ENCODE measurements around the gene ZNF19. TPM values are rescaled to one million over a fixed set of nuclear protein-coding genes. Genes with fewer than 3 reads are reported as not detected.
A peak's percentile ranks its signal among the peaks of the same experiment; 100 is the strongest.

ZNF19 gene
- total and polyA plus RNA-seq, 2 donors (not counting 3 experiments of a cell fraction or from before 2014, with no cell fraction given) = 0.98 to 2.6 TPM

DNA sequence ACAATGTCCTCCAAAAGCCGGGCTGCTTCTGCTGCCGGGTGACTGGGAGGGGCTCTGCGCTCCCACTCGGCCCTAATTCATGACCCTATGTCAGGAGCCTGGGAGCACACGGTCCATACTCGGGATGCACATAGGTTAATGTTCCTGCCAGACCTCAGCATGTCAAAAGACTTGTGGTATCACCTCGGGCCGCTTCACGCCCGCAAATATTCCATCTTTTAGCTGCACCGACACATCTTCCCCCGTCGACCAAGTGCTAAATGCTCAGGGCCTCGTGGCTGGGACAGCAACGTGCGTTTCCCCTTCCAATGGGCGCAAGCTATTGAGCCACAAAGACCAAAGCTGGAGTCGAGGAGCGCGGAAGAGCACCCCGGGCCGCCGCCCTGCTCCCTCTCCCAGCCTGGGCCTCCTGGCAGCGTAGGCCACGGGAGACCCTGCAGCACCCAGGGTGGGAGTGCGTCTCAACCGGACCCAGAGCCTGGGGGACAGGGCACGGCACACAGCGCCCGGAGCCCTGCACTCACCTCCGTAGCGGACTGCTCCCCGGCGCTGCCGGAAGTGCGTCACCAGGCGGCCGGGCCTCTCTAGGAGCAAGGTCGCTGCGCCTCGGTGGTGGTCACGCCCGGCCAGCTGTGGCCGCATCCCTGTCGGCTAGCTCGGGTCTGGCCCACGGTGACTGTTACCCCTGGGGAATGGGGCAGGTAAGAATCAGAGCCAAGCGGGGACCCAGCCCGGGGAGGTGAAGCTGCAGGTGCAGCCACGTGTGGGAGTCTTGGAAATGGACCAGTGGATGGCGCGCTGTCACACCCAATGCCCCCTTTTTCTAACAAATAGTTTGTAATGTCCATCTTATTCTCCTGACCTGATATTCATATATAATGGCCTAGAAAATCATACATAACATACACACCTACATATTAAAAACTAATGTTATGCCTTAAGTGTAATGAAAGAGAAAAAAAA lies 27.2 kb downstream of the ZNF19 start, which contains the start of gene ZNF23:
Gene ZNF23 (minus strand): TSS at position 562 of the 963 bp plus-strand sequence. CDS start 5,451 bp downstream, outside the sequence.
- Histone ChIP-seq H3K4me1 (ENCODE audit: control insufficient read depth, extremely low read depth, insufficient read depth, low read length) (peaks cover 15% of the 10 kb centered on the region), H3K27me3 (ENCODE audit: control insufficient read depth in 2 of 2, insufficient read depth in 2 of 2, low read length in 2 of 2) (no peaks in the 10 kb centered on the region), H3K36me3 (ENCODE audit: control insufficient read depth in 2 of 2, extremely low read depth in 1 of 2, insufficient read depth in 2 of 2, low read length in 2 of 2) (no peaks in the 10 kb centered on the region), H3K9ac (replicated peaks; ENCODE audit: extremely low read depth, insufficient read depth, low read length) (peak within 1 kb of the TSS; percentile 84), H2AFZ (ENCODE audit: low read depth, low read length) (peak within 1 kb of the TSS; percentile 96), H4K20me1 (replicated peaks; ENCODE audit: control insufficient read depth, extremely low read depth, insufficient read depth, low read length) (no peaks in the 10 kb centered on the region), H3K27ac (ENCODE audit: insufficient read depth, low read depth, low read length) (peak within 1 kb of the TSS; percentile 57), H3K4me2 (ENCODE audit: insufficient read depth, low read length) (peak within 1 kb of the TSS; percentile 84), H3K9me1 (replicated peaks; ENCODE audit: control insufficient read depth, extremely low read depth, insufficient read depth, low read length) (no peaks in the 10 kb centered on the region), H3K79me2 (ENCODE audit: control insufficient read depth, insufficient read depth, low read length) (peaks cover 4% of the 10 kb centered on the region), H3K9me3 (replicated peaks; ENCODE audit: control insufficient read depth, insufficient read depth, low read length) (no peaks in the 10 kb centered on the region), H3K4me3 (replicated peaks in 1 of 3; ENCODE audit: insufficient read depth in 1 of 3, low read depth in 1 of 3, low read length in 3 of 3) (peak within 1 kb of the TSS; percentile 46 to 94 (median 82))
- POLR2A ChIA-PET = interaction anchor here (1.3 kb wide), 1 partner anchor 22 kb away, joined by 8 read pairs; no protein-coding TSS in a partner anchor
- CTCF ChIA-PET = interaction anchor here (0.7 to 1.4 kb wide), 6 partner anchors 17 to 150 kb away, joined by 4 to 9 read pairs (median 4); no protein-coding TSS in a partner anchor
- dilution Hi-C loops (cut with MboI; ENCODE audit: extremely low pct_ligation_motif_present, low sequenced_read_pairs) = no loop called here
- FAIRE-seq (peak; percentile 87), DNase-seq (ENCODE audit: low read depth, low spot score) (peak; percentile 76)
- TF ChIP-seq JUN (IDR thresholded peaks at IDR 0.05; ENCODE audit: borderline replicate concordance, insufficient read depth, insufficient read length, low read depth) = no peak
- no peak for TF ChIP-seq EZH2 (IDR thresholded peaks at IDR 0.05; ENCODE audit: borderline replicate concordance, low read depth, low read length, severe bottlenecking)
- peak; percentile 95 for TF ChIP-seq POLR2AphosphoS5 (IDR thresholded peaks at IDR 0.05; ENCODE audit: insufficient read depth, low read depth, low read length)
- TF ChIP-seq POLR2A (IDR thresholded peaks at IDR 0.05; ENCODE audit: low read depth, low read length) = peak; percentile 89
- TF ChIP-seq, protein P1, sequence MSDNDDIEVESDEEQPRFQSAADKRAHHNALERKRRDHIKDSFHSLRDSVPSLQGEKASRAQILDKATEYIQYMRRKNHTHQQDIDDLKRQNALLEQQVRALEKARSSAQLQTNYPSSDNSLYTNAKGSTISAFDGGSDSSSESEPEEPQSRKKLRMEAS (IDR thresholded peaks at IDR 0.05; ENCODE audit: insufficient read depth, insufficient read length) = peak; percentile 10
- TSS peak; percentile 74 for BruUV-seq (replicated peaks)
- intact Hi-C loops (cut with micrococcal nuclease) = loop anchor here (1.0 kb wide), 1 partner anchor 22 kb away; no protein-coding TSS in a partner anchor

Measured in endothelial cell of umbilical vein (primary cell).